GM12875 (cell line): ENCODE data around the gene IFT172.
"Not testable (repeated sequence)": the region's sequence is repeated elsewhere in the genome, so short reads cannot be mapped to it uniquely, and the experiment has no call there.

Source experiments
- H3K4me3 ChIP-seq: one replicate; pipeline ENCODE4 v1.5.1; 2011; ENCODE audit warnings: low read depth, low read length, control low read depth
- TF ChIP-seq, protein P1 (sequence below): IDR thresholded peaks from 2 replicates; pipeline ENCODE4 v1.5.1; 2011; ENCODE audit warnings: low read depth, mild to moderate bottlenecking, control low read depth, inconsistent platforms, low read length, moderate library complexity, borderline replicate concordance; ENCODE audit not compliant: insufficient read depth

Gene IFT172

DNA sequence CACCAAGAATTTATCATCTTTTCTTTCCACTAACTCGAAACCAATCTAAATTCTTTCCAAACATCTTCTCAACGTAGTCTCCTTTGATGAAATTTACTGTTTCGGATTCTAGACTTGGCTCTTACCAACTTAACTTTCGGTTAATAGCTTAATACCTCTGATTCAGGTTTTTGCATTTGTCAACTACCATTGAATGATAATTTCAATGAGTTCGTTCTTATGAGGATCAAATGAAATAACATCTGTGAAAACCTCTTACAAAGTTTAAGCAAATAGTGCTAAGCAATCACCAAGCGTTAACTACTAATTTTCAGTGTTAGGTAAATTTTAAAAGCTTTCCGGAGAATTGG lies 61.7 kb downstream of the IFT172 start:
- peak overlapping the region; percentile 97 for H3K4me3 ChIP-seq
- TF ChIP-seq, protein P1, sequence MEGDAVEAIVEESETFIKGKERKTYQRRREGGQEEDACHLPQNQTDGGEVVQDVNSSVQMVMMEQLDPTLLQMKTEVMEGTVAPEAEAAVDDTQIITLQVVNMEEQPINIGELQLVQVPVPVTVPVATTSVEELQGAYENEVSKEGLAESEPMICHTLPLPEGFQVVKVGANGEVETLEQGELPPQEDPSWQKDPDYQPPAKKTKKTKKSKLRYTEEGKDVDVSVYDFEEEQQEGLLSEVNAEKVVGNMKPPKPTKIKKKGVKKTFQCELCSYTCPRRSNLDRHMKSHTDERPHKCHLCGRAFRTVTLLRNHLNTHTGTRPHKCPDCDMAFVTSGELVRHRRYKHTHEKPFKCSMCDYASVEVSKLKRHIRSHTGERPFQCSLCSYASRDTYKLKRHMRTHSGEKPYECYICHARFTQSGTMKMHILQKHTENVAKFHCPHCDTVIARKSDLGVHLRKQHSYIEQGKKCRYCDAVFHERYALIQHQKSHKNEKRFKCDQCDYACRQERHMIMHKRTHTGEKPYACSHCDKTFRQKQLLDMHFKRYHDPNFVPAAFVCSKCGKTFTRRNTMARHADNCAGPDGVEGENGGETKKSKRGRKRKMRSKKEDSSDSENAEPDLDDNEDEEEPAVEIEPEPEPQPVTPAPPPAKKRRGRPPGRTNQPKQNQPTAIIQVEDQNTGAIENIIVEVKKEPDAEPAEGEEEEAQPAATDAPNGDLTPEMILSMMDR = no peak

DNA sequence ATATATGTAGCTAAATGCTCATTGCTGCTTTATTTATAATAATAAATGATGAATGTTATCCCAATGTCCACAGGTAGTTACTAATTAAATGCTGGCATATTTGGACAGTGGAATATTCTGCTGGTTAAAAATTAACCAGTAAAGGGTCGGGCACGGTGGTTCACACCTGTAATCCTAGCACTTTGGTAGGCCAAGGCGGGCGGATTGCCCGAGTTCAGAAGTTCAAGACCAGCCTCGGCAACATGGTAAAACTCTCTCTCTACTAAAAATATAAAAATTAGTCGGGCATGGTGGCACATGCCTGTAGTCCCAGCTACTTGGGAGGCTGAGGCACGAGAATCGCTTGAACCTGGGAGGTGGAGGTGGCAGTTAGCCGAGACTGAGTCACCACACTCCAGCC lies 64.5 kb downstream of the IFT172 start:
- H3K4me3 ChIP-seq = not testable (repeated sequence)

DNA sequence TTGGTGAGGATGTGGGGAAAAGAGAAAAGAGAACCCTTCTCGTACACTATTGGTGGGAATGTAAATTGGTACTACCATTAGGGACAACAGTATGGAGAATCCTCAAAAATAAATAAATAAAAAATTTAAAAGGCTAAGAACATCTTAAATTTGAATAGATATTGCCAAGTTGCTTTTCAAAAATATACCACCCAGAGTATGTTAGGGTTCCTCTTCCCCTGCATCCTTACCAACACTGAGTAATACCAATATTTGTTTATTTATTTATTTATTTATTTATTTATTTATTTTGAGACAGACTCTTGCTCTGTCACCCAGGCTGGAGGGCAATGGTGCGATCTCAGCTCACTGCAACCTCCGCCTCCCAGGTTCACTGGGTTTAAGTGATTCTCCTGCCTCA lies 66.6 kb downstream of the IFT172 start:
- TF ChIP-seq, protein P1 = no peak
- no peak overlapping the region for H3K4me3 ChIP-seq

DNA sequence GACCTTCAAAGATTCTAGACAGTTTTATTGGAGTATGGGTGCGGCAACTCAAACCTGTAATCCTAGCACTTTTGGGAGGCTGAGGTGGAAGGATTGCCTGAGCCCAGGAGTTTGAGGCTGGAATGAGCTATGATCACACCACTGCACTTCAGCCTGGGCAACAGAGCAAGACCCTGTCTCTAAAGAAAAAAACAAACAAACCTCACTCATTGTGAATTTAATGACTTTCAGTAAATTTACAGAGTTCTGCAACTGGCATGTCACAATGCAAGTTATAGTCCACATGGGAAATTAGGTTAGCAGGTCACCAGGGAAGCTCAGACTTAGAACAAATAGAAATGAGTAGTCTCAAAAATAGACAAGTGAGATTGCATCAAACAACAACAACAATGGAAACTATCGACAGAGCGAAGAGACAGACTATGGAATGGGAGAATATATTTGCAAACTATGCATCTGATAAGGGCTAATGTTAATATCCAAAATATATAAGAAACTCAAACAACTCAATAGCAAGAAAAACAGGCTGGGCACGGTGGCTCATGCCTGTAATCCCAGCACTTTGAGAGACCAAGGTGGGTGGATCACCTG lies 67.8 kb downstream of the IFT172 start:
- TF ChIP-seq, protein P1 = no peak

DNA sequence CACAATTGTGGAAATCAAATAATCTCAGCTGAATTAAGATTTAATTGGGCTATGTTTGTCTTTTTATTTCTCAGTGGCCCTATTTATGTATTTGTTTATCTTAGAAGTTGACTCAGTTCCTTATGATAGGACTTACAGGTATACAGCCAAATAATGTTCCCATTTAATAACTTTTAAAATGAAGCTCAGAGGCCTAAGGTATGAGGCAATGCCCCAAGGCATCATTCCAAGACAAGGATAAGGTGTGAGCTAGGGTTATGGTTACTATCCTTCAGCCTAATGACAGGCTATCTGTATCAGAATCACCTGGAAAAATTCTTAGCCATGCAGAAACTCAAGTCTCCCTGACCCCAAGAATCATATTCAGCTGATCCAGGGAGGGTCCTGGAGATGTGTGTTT lies 68.5 kb downstream of the IFT172 start:
- TF ChIP-seq, protein P1 = no peak
- H3K4me3 ChIP-seq = no peak overlapping the region

More for the DNA sequence above, 67.8 kb downstream of the IFT172 start:
- H3K4me3 ChIP-seq = no peak overlapping the region

DNA sequence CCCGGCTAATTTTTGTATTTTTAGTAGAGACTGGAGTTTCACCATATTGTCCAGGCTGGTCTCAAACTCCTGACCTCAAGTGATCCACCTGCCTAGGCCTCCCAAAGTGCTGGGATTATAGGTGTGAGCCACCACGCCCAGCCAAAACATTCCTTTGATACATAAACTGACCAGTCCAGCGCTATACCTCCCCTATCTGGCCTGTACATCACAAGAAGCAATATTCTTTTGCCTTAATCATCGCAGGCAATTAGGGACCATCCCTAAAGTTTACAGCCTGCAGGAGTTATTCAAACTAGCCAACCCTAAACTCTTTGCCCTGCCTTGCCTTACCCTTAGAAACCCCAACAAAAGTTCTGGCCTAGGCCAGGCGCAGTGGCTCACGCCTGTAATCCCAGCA lies 73.4 kb downstream of the IFT172 start:
- TF ChIP-seq, protein P1 = no peak

DNA sequence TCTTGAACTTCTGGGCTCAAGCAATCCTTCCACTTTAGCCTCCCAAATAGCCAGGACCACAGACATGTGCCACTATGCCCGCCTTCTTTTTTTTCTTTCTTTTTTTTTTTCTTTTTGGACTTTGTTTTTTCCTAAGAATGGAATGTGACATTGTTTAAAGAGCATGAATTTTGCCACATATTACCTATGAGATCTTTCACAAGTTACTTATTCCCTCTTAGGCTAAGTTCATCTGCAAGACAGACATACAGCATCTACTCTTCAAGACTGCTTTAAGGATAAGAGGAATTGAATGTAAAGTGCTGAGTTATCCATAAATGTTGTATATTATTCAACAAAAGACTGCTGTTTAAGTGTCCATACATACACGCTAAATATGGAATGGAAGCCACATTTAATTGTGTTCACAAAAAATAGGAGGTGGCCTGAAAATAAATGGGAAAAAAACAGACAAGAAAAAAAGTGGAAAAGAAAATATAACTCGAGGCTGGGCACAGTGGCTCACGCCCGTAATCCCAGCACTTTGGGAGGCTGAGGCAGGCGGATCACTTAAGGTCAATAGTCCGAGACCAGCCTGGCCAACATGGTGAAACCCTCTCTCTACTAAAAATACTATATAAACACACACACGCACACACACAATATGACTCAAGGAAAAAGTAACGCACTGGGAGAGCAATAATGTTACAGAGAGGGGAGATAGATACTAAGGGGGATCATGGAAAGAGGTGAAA lies 77.0 kb downstream of the IFT172 start:
- TF ChIP-seq, protein P1 = no peak
- H3K4me3 ChIP-seq = no peak overlapping the region

More for the DNA sequence above, 73.4 kb downstream of the IFT172 start:
- H3K4me3 ChIP-seq = no peak overlapping the region
